SU-DHL-6 (cell line): Measurements from ENCODE around the gene PDCD1.
"Not testable (repeated sequence)": the region's sequence is repeated elsewhere in the genome, so short reads cannot be mapped to it uniquely, and the experiment has no call there.

Experiments
- H2AFZ ChIP-seq: fragments of 200-600 bp; sonication (generic); 2 replicates; pipeline ENCODE4 v1.6.1; 2014; ENCODE audit warnings: low read depth, mild to moderate bottlenecking, moderate library complexity, mixed read lengths, antibody characterized with exemption, low read length; ENCODE audit not compliant: severe bottlenecking
- H3F3A ChIP-seq: fragments of 200-600 bp; shearing (Covaris generic); 2 replicates; pipeline ENCODE4 v1.6.0; 2016; ENCODE audit warnings: antibody characterized with exemption, mild to moderate bottlenecking; ENCODE audit not compliant: insufficient read depth
- H3K27ac ChIP-seq: fragments of 200-600 bp; sonication (generic); 2 replicates; pipeline ENCODE4 v1.5.1; 2016; ENCODE audit warnings: low read depth, mild to moderate bottlenecking, low read length, moderate library complexity, mixed read lengths
- H3K27me3 ChIP-seq: fragments of 200-600 bp; sonication (generic), shearing (Covaris generic); 2 replicates; pipeline ENCODE4 v1.6.0; 2014; ENCODE audit warnings: mild to moderate bottlenecking, low read length
- H3K36me3 ChIP-seq: fragments of 200-600 bp; sonication (generic); 2 replicates; pipeline ENCODE4 v1.6.1; 2014; ENCODE audit warnings: mild to moderate bottlenecking, low read length, mixed read lengths
- H3K4me2 ChIP-seq: fragments of 300-600, 200-600 bp; shearing (Covaris generic), sonication (generic); 2 replicates; pipeline ENCODE4 v1.6.0; 2014; ENCODE audit warnings: low read length, low read depth, mild to moderate bottlenecking; ENCODE audit not compliant: poor library complexity, severe bottlenecking
- H3K4me3 ChIP-seq: fragments of 200-600 bp; sonication (generic); 2 replicates; pipeline ENCODE4 v1.5.1; 2014; ENCODE audit warnings: antibody characterized with exemption, low read length, mild to moderate bottlenecking, mixed read lengths; ENCODE audit not compliant: insufficient read depth, poor library complexity, severe bottlenecking
- H3K79me2 ChIP-seq: fragments of 200-600 bp; sonication (generic); 2 replicates; pipeline ENCODE4 v1.6.1; 2014; ENCODE audit warnings: mild to moderate bottlenecking, low read length, moderate library complexity; ENCODE audit not compliant: insufficient read depth
- H3K9ac ChIP-seq: fragments of 200-600 bp; sonication (generic); 2 replicates; pipeline ENCODE4 v1.7.0; 2014; ENCODE audit warnings: mild to moderate bottlenecking, low read length
- H3K9me2 ChIP-seq: fragments of 200-600 bp; sonication (generic); replicated peaks from 2 replicates; pipeline ENCODE4 v1.6.1; 2014; ENCODE audit warnings: low read length; ENCODE audit not compliant: insufficient read depth
- H3K9me3 ChIP-seq: fragments of 200-600 bp; sonication (generic); 2 replicates; pipeline ENCODE4 v1.6.1; 2014; ENCODE audit warnings: low read length, mixed read lengths; ENCODE audit not compliant: insufficient read depth
- H4K20me1 ChIP-seq: fragments of 200-600 bp; sonication (generic); 2 replicates; pipeline ENCODE4 v1.6.1; 2014; ENCODE audit warnings: low read depth, mild to moderate bottlenecking, antibody characterized with exemption, low read length, moderate library complexity, mixed read lengths
- CTCF ChIP-seq: fragments of 200-600 bp; sonication (generic); IDR thresholded peaks from one replicate; pipeline ENCODE4 v1.5.1; 2017; ENCODE audit warnings: antibody characterized with exemption, mild to moderate bottlenecking, low read length, moderate library complexity; ENCODE audit not compliant: insufficient read depth, poor library complexity, severe bottlenecking
- EZH2phosphoT487 ChIP-seq: fragments of 200-600 bp; sonication (generic), shearing (Covaris generic); conservative IDR thresholded peaks from 2 replicates; pipeline ENCODE4 v1.6.1; 2018; ENCODE audit warnings: mild to moderate bottlenecking, antibody characterized with exemption, low read length, moderate library complexity, mixed read lengths

PDCD1 gene

GRCh38 chr2:241827394-241827793 is 31.3 kb downstream of the PDCD1 start:
- no peaks in the 10 kb centered on the region for H3K79me2 ChIP-seq
- TF ChIP-seq EZH2phosphoT487, result no peak
- no peak for TF ChIP-seq CTCF

GRCh38 chr2:241823531-241824437 is 34.9 kb downstream of the PDCD1 start:
- not testable (repeated sequence) for H3K9me2 ChIP-seq, H4K20me1 ChIP-seq, H2AFZ ChIP-seq, H3K27me3 ChIP-seq, H3K4me3 ChIP-seq, H3F3A ChIP-seq, H3K9ac ChIP-seq, H3K27ac ChIP-seq, H3K36me3 ChIP-seq, H3K79me2 ChIP-seq, H3K4me2 ChIP-seq
- H3K9me3 ChIP-seq, result peaks cover 12% of the 10 kb centered on the region; the same call in 1 of the 2 replicates

More at GRCh38 chr2:241827394-241827793, 31.3 kb downstream of the PDCD1 start:
- Histone ChIP-seq H3K27ac (no peak overlapping the region), H3F3A (no peaks in the 10 kb centered on the region), H4K20me1 (no peaks in the 10 kb centered on the region), H3K27me3 (no peaks in the 10 kb centered on the region), H2AFZ (no peak overlapping the region), H3K4me2 (no peak overlapping the region), H3K9ac (no peak overlapping the region), H3K36me3 (no peaks in the 10 kb centered on the region), H3K9me2 (no peaks in the 10 kb centered on the region), H3K9me3 (peaks cover 12% of the 10 kb centered on the region; the same call in 1 of the 2 replicates), H3K4me3 (no peak overlapping the region)

DNA sequence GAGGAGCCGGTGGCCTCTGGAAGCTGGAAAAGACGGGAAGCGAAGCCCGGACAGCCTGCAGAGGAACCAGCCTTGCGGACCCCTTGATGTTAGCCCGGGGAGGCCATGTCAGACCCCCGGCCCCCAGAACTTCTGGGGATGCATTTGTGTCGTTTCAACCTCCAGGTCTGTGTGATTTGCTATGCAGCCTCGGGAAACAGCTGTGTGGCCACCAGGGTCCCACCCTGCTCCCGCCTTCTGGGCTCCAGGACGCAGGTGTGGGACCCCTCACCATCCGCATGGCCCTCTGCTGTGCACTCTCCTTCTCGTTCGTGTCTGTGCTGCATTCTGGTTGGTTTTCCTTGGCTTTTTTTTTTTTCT is 36.5 kb downstream of the PDCD1 start:
- no peak for TF ChIP-seq CTCF
- no peak for TF ChIP-seq EZH2phosphoT487
- Histone ChIP-seq H3K4me2 (no peak overlapping the region), H3K36me3 (no peaks in the 10 kb centered on the region), H4K20me1 (no peaks in the 10 kb centered on the region), H3K79me2 (no peaks in the 10 kb centered on the region), H3K9me2 (no peaks in the 10 kb centered on the region), H2AFZ (no peak overlapping the region), H3K27ac (no peak overlapping the region), H3K4me3 (no peak overlapping the region), H3K9me3 (peaks cover 8% of the 10 kb centered on the region; the same call in 1 of the 2 replicates), H3F3A (no peaks in the 10 kb centered on the region), H3K9ac (no peak overlapping the region), H3K27me3 (no peaks in the 10 kb centered on the region)
